HEK293 (cell line): Measurements from ENCODE around the gene ABTB2.

Source experiments
- HOXA7 ChIP-seq: sonication (generic); formaldehyde crosslinking; IDR thresholded peaks from 2 replicates; pipeline ENCODE4 v1.8.1; 2022; ENCODE audit warnings: missing genetic modification reagents, borderline replicate concordance
- MEIS1 ChIP-seq: sonication (generic); formaldehyde crosslinking; IDR thresholded peaks from 2 replicates; pipeline ENCODE4 v1.8.1; 2022; ENCODE audit warnings: missing genetic modification reagents, mild to moderate bottlenecking, borderline replicate concordance
- PRDM1 ChIP-seq: fragments of 450-650 bp; formaldehyde crosslinking; IDR thresholded peaks from 2 replicates; pipeline ENCODE4; 2016; ENCODE audit warnings: missing biosample characterization, missing genetic modification characterization
- ZBTB1 ChIP-seq: fragments of 450-650 bp; formaldehyde crosslinking; IDR thresholded peaks from 2 replicates; pipeline ENCODE4 v1.5.1; 2016; ENCODE audit warnings: missing biosample characterization, missing genetic modification characterization
- ZFP41 ChIP-seq: fragments of 450-650 bp; formaldehyde crosslinking; IDR thresholded peaks from 2 replicates; pipeline ENCODE4 v1.5.1; 2016; ENCODE audit warnings: missing biosample characterization, missing genetic modification characterization, borderline replicate concordance
- ZFP69B ChIP-seq: fragments of 450-650 bp; formaldehyde crosslinking; IDR thresholded peaks from 2 replicates; pipeline ENCODE4 v1.5.1; 2016; ENCODE audit warnings: missing biosample characterization, missing genetic modification characterization
- ZNF140 ChIP-seq: fragments of 450-650 bp; formaldehyde crosslinking; IDR thresholded peaks from 2 replicates; pipeline ENCODE4 v1.5.1; 2016; ENCODE audit warnings: missing biosample characterization, missing genetic modification characterization
- ZNF146 ChIP-seq: fragments of 450-650 bp; formaldehyde crosslinking; IDR thresholded peaks from 2 replicates; pipeline ENCODE4 v1.5.1; 2016; ENCODE audit warnings: missing biosample characterization, missing genetic modification characterization
- ZNF2 ChIP-seq: fragments of 450-650 bp; formaldehyde crosslinking; IDR thresholded peaks from 2 replicates; pipeline ENCODE4 v1.5.1; 2016; ENCODE audit warnings: missing biosample characterization, missing genetic modification characterization
- ZNF223 ChIP-seq: fragments of 450-650 bp; formaldehyde crosslinking; IDR thresholded peaks from 2 replicates; pipeline ENCODE4 v1.5.1; 2016; ENCODE audit warnings: missing biosample characterization, missing genetic modification characterization
- ZNF292 ChIP-seq: fragments of 450-650 bp; formaldehyde crosslinking; IDR thresholded peaks from 2 replicates; pipeline ENCODE4 v1.5.1; 2016; ENCODE audit warnings: low read depth, missing biosample characterization, missing genetic modification characterization, borderline replicate concordance
- ZNF311 ChIP-seq: fragments of 450-650 bp; formaldehyde crosslinking; IDR thresholded peaks from 2 replicates; pipeline ENCODE4 v1.5.1; 2017; ENCODE audit warnings: missing biosample characterization, missing genetic modification characterization, borderline replicate concordance
- ZNF423 ChIP-seq: fragments of 450-650 bp; formaldehyde crosslinking; IDR thresholded peaks from 2 replicates; pipeline ENCODE4 v1.5.1; 2016; ENCODE audit warnings: missing biosample characterization, missing genetic modification characterization
- ZNF596 ChIP-seq: fragments of 450-650 bp; IDR thresholded peaks from 2 replicates; pipeline ENCODE4 v1.5.0; 2018; ENCODE audit warnings: missing biosample characterization, mild to moderate bottlenecking, missing genetic modification characterization, moderate library complexity
- ZNF654 ChIP-seq: fragments of 450-650 bp; formaldehyde crosslinking; IDR thresholded peaks from 2 replicates; pipeline ENCODE4 v1.5.1; 2016; ENCODE audit warnings: low read depth, missing biosample characterization, missing genetic modification characterization
- ZNF658 ChIP-seq: fragments of 450-650 bp; formaldehyde crosslinking; IDR thresholded peaks from 2 replicates; pipeline ENCODE4; 2016; ENCODE audit warnings: missing biosample characterization, missing genetic modification characterization
- ZNF768 ChIP-seq: fragments of 450-650 bp; formaldehyde crosslinking; IDR thresholded peaks from 2 replicates; pipeline ENCODE4 v1.5.1; 2018; ENCODE audit warnings: missing biosample characterization, mild to moderate bottlenecking, missing genetic modification characterization
- ZNF776 ChIP-seq: fragments of 450-650 bp; formaldehyde crosslinking; IDR thresholded peaks from 2 replicates; pipeline ENCODE4 v1.5.0; 2017; ENCODE audit warnings: missing biosample characterization, missing genetic modification characterization, borderline replicate concordance
- ZSCAN16 ChIP-seq: fragments of 450-650 bp; formaldehyde crosslinking; IDR thresholded peaks from 2 replicates; pipeline ENCODE4 v1.5.1; 2016; ENCODE audit warnings: missing biosample characterization, missing genetic modification characterization
- TF ChIP-seq, protein P1 (sequence below): fragments of 450-650 bp; formaldehyde crosslinking; IDR thresholded peaks from 2 replicates; pipeline ENCODE4 v1.5.1; 2017; ENCODE audit warnings: missing biosample characterization, missing genetic modification characterization
- TF ChIP-seq, protein P2 (sequence below): fragments of 450-650 bp; formaldehyde crosslinking; IDR thresholded peaks from 2 replicates; pipeline ENCODE4 v1.5.1; 2017; ENCODE audit warnings: missing biosample characterization, missing genetic modification characterization
- TF ChIP-seq, protein P3 (sequence below): fragments of 450-650 bp; formaldehyde crosslinking; IDR thresholded peaks from 2 replicates; pipeline ENCODE4 v1.5.1; 2017; ENCODE audit warnings: missing biosample characterization, missing genetic modification characterization
- TF ChIP-seq, protein P4 (sequence below): fragments of 450-650 bp; formaldehyde crosslinking; IDR thresholded peaks from 2 replicates; pipeline ENCODE4 v1.5.1; 2016; ENCODE audit warnings: missing biosample characterization, missing genetic modification characterization
- TF ChIP-seq, protein P5 (sequence below): fragments of 450-650 bp; formaldehyde crosslinking; IDR thresholded peaks from 2 replicates; pipeline ENCODE4 v1.5.1; 2016; ENCODE audit warnings: missing biosample characterization, missing genetic modification characterization, low read depth
- TF ChIP-seq, protein P6 (sequence below): fragments of 450-650 bp; formaldehyde crosslinking; IDR thresholded peaks from 2 replicates; pipeline ENCODE4 v1.5.1; 2016; ENCODE audit warnings: missing biosample characterization, missing genetic modification characterization
- TF ChIP-seq, protein P7 (sequence below): fragments of 450-650 bp; formaldehyde crosslinking; IDR thresholded peaks from 2 replicates; pipeline ENCODE4 v1.5.1; 2016; ENCODE audit warnings: missing biosample characterization, missing genetic modification characterization

The ABTB2 gene

DNA sequence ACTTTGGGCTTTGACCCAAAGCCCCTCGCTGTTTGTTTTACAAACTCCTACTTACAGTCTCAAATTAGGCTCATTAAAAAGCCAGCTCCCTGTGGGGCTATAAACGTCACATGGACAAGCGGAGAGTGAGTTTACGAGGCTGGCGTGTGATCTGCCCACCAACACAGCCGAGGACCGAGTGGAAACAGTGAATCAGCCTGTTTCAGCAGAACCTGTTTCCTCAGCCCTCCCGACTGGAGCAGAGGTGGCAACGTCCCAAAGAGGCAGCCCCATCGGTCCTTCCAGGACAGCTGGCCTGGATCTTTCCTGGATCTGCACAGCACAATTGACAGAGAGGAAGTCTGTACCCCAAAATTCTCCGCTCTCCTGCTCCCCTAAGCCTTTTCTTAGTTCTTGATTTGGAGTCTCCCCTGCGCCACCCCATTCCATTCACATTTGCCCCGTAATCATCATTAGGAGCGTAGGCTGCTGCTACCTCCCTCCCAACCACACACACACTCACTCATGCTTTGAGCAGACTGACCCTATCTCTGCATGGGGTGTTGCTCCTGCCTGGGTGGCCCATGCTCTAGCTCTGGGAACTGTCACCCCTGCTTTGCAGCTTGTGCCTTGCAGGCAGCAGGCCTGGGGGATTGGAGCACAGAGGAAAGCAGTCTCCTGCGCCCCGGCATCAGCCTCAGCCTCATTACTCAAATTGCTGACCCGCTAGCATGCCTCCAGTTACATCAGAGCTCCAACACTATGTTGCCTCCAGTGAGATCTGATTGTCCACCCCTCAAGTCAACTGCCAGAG, 134.6 kb downstream of the ABTB2 start (continued):
- TF ChIP-seq, protein P1, sequence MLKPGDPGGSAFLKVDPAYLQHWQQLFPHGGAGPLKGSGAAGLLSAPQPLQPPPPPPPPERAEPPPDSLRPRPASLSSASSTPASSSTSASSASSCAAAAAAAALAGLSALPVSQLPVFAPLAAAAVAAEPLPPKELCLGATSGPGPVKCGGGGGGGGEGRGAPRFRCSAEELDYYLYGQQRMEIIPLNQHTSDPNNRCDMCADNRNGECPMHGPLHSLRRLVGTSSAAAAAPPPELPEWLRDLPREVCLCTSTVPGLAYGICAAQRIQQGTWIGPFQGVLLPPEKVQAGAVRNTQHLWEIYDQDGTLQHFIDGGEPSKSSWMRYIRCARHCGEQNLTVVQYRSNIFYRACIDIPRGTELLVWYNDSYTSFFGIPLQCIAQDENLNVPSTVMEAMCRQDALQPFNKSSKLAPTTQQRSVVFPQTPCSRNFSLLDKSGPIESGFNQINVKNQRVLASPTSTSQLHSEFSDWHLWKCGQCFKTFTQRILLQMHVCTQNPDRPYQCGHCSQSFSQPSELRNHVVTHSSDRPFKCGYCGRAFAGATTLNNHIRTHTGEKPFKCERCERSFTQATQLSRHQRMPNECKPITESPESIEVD (tag by site-specific recombination): peak; percentile 90
- TF ChIP-seq ZNF311 (tag by site-specific recombination) (no peak), ZBTB1 (no peak), PRDM1 (tag by site-specific recombination) (no peak), ZNF223 (tag by site-specific recombination) (no peak), ZNF423 (peak; percentile 89), ZFP41 (tag by site-specific recombination) (no peak), ZFP69B (tag by site-specific recombination) (0 out of 2 replicates have a peak, but pooled peaks have one; percentile 28), ZSCAN16 (tag by site-specific recombination) (peak; percentile 24; the same call in 1 of the 2 replicates), ZNF768 (tag by site-specific recombination) (0 out of 2 replicates have a peak, but pooled peaks have one; percentile 10), ZNF658 (tag by site-specific recombination) (no peak), ZNF654 (tag by site-specific recombination) (no peak), ZNF776 (tag by site-specific recombination) (no peak), ZNF140 (tag by site-specific recombination) (no peak), HOXA7 (CRISPR knock-in tag) (no peak), ZNF146 (tag by site-specific recombination) (peak; percentile 35; the same call in 1 of the 2 replicates), ZNF2 (tag by site-specific recombination) (peak; percentile 34; the same call in 1 of the 2 replicates), ZNF292 (no peak), ZNF596 (tag by site-specific recombination) (peak; percentile 49; the same call in 1 of the 2 replicates), MEIS1 (CRISPR knock-in tag) (no peak)
- TF ChIP-seq, protein P2, sequence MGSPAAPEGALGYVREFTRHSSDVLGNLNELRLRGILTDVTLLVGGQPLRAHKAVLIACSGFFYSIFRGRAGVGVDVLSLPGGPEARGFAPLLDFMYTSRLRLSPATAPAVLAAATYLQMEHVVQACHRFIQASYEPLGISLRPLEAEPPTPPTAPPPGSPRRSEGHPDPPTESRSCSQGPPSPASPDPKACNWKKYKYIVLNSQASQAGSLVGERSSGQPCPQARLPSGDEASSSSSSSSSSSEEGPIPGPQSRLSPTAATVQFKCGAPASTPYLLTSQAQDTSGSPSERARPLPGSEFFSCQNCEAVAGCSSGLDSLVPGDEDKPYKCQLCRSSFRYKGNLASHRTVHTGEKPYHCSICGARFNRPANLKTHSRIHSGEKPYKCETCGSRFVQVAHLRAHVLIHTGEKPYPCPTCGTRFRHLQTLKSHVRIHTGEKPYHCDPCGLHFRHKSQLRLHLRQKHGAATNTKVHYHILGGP (tag by site-specific recombination): no peak
- TF ChIP-seq, protein P3, sequence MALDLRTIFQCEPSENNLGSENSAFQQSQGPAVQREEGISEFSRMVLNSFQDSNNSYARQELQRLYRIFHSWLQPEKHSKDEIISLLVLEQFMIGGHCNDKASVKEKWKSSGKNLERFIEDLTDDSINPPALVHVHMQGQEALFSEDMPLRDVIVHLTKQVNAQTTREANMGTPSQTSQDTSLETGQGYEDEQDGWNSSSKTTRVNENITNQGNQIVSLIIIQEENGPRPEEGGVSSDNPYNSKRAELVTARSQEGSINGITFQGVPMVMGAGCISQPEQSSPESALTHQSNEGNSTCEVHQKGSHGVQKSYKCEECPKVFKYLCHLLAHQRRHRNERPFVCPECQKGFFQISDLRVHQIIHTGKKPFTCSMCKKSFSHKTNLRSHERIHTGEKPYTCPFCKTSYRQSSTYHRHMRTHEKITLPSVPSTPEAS (tag by site-specific recombination): no peak
- TF ChIP-seq, protein P4, sequence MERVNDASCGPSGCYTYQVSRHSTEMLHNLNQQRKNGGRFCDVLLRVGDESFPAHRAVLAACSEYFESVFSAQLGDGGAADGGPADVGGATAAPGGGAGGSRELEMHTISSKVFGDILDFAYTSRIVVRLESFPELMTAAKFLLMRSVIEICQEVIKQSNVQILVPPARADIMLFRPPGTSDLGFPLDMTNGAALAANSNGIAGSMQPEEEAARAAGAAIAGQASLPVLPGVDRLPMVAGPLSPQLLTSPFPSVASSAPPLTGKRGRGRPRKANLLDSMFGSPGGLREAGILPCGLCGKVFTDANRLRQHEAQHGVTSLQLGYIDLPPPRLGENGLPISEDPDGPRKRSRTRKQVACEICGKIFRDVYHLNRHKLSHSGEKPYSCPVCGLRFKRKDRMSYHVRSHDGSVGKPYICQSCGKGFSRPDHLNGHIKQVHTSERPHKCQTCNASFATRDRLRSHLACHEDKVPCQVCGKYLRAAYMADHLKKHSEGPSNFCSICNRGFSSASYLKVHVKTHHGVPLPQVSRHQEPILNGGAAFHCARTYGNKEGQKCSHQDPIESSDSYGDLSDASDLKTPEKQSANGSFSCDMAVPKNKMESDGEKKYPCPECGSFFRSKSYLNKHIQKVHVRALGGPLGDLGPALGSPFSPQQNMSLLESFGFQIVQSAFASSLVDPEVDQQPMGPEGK (tag by site-specific recombination): peak; percentile 61; the same call in 1 of the 2 replicates
- TF ChIP-seq, protein P5, sequence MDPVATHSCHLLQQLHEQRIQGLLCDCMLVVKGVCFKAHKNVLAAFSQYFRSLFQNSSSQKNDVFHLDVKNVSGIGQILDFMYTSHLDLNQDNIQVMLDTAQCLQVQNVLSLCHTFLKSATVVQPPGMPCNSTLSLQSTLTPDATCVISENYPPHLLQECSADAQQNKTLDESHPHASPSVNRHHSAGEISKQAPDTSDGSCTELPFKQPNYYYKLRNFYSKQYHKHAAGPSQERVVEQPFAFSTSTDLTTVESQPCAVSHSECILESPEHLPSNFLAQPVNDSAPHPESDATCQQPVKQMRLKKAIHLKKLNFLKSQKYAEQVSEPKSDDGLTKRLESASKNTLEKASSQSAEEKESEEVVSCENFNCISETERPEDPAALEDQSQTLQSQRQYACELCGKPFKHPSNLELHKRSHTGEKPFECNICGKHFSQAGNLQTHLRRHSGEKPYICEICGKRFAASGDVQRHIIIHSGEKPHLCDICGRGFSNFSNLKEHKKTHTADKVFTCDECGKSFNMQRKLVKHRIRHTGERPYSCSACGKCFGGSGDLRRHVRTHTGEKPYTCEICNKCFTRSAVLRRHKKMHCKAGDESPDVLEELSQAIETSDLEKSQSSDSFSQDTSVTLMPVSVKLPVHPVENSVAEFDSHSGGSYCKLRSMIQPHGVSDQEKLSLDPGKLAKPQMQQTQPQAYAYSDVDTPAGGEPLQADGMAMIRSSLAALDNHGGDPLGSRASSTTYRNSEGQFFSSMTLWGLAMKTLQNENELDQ (tag by site-specific recombination): no peak
- TF ChIP-seq, protein P6, sequence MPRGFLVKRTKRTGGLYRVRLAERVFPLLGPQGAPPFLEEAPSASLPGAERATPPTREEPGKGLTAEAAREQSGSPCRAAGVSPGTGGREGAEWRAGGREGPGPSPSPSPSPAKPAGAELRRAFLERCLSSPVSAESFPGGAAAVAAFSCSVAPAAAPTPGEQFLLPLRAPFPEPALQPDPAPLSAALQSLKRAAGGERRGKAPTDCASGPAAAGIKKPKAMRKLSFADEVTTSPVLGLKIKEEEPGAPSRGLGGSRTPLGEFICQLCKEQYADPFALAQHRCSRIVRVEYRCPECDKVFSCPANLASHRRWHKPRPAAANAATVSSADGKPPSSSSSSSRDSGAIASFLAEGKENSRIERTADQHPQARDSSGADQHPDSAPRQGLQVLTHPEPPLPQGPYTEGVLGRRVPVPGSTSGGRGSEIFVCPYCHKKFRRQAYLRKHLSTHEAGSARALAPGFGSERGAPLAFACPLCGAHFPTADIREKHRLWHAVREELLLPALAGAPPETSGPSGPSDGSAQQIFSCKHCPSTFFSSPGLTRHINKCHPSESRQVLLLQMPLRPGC (tag by site-specific recombination): peak; percentile 77; the same call in 1 of the 2 replicates
- TF ChIP-seq, protein P7, sequence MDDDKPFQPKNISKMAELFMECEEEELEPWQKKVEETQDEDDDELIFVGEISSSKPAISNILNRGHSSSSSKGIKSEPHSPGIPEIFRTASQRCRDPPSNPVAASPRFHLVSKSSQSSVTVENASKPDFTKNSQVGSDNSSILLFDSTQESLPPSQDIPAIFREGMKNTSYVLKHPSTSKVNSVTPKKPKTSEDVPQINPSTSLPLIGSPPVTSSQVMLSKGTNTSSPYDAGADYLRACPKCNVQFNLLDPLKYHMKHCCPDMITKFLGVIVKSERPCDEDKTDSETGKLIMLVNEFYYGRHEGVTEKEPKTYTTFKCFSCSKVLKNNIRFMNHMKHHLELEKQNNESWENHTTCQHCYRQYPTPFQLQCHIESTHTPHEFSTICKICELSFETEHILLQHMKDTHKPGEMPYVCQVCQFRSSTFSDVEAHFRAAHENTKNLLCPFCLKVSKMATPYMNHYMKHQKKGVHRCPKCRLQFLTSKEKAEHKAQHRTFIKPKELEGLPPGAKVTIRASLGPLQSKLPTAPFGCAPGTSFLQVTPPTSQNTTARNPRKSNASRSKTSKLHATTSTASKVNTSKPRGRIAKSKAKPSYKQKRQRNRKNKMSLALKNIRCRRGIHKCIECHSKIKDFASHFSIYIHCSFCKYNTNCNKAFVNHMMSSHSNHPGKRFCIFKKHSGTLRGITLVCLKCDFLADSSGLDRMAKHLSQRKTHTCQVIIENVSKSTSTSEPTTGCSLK: no peak
